ENCODE measurements around the gene SEMA5A.

GRCh38 chr5:9375756-9376155 lies 170.1 kb downstream of the SEMA5A start:
- TF ChIP-seq CTCF (IDR thresholded peaks at IDR 0.05; ENCODE audit: poor library complexity, severe bottlenecking) (no peak), EZH2 (IDR thresholded peaks at IDR 0.05; ENCODE audit: borderline replicate concordance, insufficient read depth, low read length, poor library complexity, severe bottlenecking) (no peak)
